GM23338 (cell line): ENCODE measurements around the gene HK2. TPM values are rescaled to one million over a fixed set of nuclear protein-coding genes. Genes with fewer than 3 reads are reported as not detected.

Experiments used
- ATAC-seq: fragments of 200-7000 bp; cut with Tn5 transposase; 3 replicates; pipeline ENCODE4 v1.9.1; 2020
- DNase-seq: peaks from one replicate; pipeline ENCODE4 v3.0.0-alpha.2; 2015; ENCODE audit warnings: low spot score
- H2AFZ ChIP-seq: fragments of 200-600 bp; sonication (generic); 2 replicates; pipeline ENCODE4 v1.8.0; 2016; ENCODE audit warnings: antibody characterized with exemption, mild to moderate bottlenecking, moderate library complexity
- H3F3A ChIP-seq: fragments of 200-600 bp; sonication (generic); replicated peaks from 2 replicates; pipeline ENCODE4 v1.8.0; 2017; ENCODE audit warnings: antibody characterized with exemption, mixed run types, low read depth
- H3K27ac ChIP-seq: fragments of 200-600 bp; sonication (generic); 2 replicates; pipeline ENCODE4 v1.6.1; 2016; ENCODE audit warnings: low read depth
- H3K27me3 ChIP-seq: fragments of 200-600 bp; sonication (generic); 2 replicates; pipeline ENCODE4 v1.8.0; 2016; ENCODE audit warnings: mild to moderate bottlenecking, mixed run types, moderate library complexity; ENCODE audit not compliant: insufficient read depth
- H3K36me3 ChIP-seq: fragments of 200-600 bp; sonication (generic); 2 replicates; pipeline ENCODE4 v1.8.0; 2016; ENCODE audit warnings: mild to moderate bottlenecking; ENCODE audit not compliant: insufficient read depth
- H3K4me1 ChIP-seq: fragments of 200-600 bp; sonication (generic); 2 replicates; pipeline ENCODE4 v1.8.0; 2016; ENCODE audit warnings: mild to moderate bottlenecking, moderate library complexity; ENCODE audit not compliant: insufficient read depth
- H3K4me2 ChIP-seq: fragments of 200-600 bp; sonication (generic); 2 replicates; pipeline ENCODE4 v1.7.1; 2017; ENCODE audit warnings: mixed run types
- H3K4me3 ChIP-seq: fragments of 200-600 bp; sonication (generic); 2 replicates; pipeline ENCODE4 v1.6.1; 2016; ENCODE audit warnings: mixed run types
- H3K79me2 ChIP-seq: fragments of 200-600 bp; sonication (generic); replicated peaks from 2 replicates; pipeline ENCODE4 v1.8.0; 2017; ENCODE audit warnings: mild to moderate bottlenecking; ENCODE audit not compliant: insufficient read depth
- H3K9me2 ChIP-seq: fragments of 200-600 bp; sonication (generic); 2 replicates; pipeline ENCODE4 v1.8.0; 2017; ENCODE audit not compliant: insufficient read depth
- H4K20me1 ChIP-seq: fragments of 200-600 bp; sonication (generic); replicated peaks from 2 replicates; pipeline ENCODE4 v1.8.0; 2017; ENCODE audit warnings: mild to moderate bottlenecking; ENCODE audit not compliant: insufficient read depth
- H3K27ac Mint-ChIP-seq: 2 replicates; pipeline ENCODE4 v1.8.0; 2020; ENCODE audit warnings: inconsistent platforms, mild to moderate bottlenecking, moderate library complexity, mixed read lengths
- H3K27me3 Mint-ChIP-seq: 3 replicates; pipeline ENCODE4 v1.8.0; 2022; ENCODE audit warnings: low read depth, mild to moderate bottlenecking, moderate library complexity, mixed read lengths, inconsistent platforms; ENCODE audit not compliant: insufficient read depth, poor library complexity
- H3K36me3 Mint-ChIP-seq: 3 replicates; pipeline ENCODE4 v1.8.0; 2021; ENCODE audit warnings: low read depth, mild to moderate bottlenecking, inconsistent platforms, moderate library complexity, mixed read lengths
- H3K4me1 Mint-ChIP-seq: 3 replicates; pipeline ENCODE4 v1.8.0; 2020; ENCODE audit warnings: mild to moderate bottlenecking, inconsistent platforms, mixed read lengths
- H3K4me3 Mint-ChIP-seq: 3 replicates; pipeline ENCODE4 v1.8.0; 2021; ENCODE audit warnings: moderate library complexity, mild to moderate bottlenecking, inconsistent platforms, mixed read lengths
- H3K9me3 Mint-ChIP-seq: 3 replicates; pipeline ENCODE4 v1.8.0; 2020; ENCODE audit warnings: moderate library complexity, mild to moderate bottlenecking, inconsistent platforms, mixed read lengths
- CREB1 ChIP-seq: fragments of 250-450 bp; sonication (Bioruptor Pico); IDR thresholded peaks from 2 replicates; pipeline ENCODE4 v1.5.0; 2020; ENCODE audit warnings: low read depth, mild to moderate bottlenecking, moderate library complexity
- CTCF ChIP-seq, 2 experiments: fragments of 200-600 bp in 1 of 2; sonication (generic) in 1 of 2; conservative IDR thresholded peaks; 2 replicates each; pipeline versions ENCODE4 v1.5.1 to v1.6.1; 2016 to 2017; ENCODE audit warnings: antibody characterized with exemption in 2 of 2, low read depth in 2 of 2, mild to moderate bottlenecking in 2 of 2, moderate library complexity in 1 of 2
- ETS1 ChIP-seq: IDR thresholded peaks from 2 replicates; pipeline ENCODE4 v1.6.1; 2016; ENCODE audit warnings: antibody characterized with exemption
- EZH2 ChIP-seq: fragments of 200-600 bp; sonication (generic); IDR thresholded peaks from one replicate; pipeline ENCODE4 v1.8.0; 2017; ENCODE audit warnings: antibody characterized with exemption, mild to moderate bottlenecking, low read depth; ENCODE audit not compliant: unreplicated experiment
- EZH2phosphoT487 ChIP-seq: fragments of 200-600 bp; sonication (generic); IDR thresholded peaks from one replicate; pipeline ENCODE4 v1.8.1; 2018; ENCODE audit warnings: antibody characterized with exemption; ENCODE audit not compliant: unreplicated experiment
- JUNB ChIP-seq: IDR thresholded peaks from one replicate; pipeline ENCODE4 v1.6.1; 2016; ENCODE audit warnings: antibody characterized with exemption; ENCODE audit not compliant: unreplicated experiment
- NANOG ChIP-seq: IDR thresholded peaks from 2 replicates; pipeline ENCODE4 v1.6.1; 2016; ENCODE audit warnings: antibody characterized with exemption, borderline replicate concordance
- POLR2AphosphoS5 ChIP-seq: IDR thresholded peaks from 2 replicates; pipeline ENCODE4 v1.6.1; 2016; ENCODE audit warnings: antibody characterized with exemption, low read depth
- STAT1 ChIP-seq: IDR thresholded peaks from one replicate; pipeline ENCODE4 v1.6.1; 2016; ENCODE audit warnings: antibody characterized with exemption; ENCODE audit not compliant: unreplicated experiment
- ZNF114 ChIP-seq: fragments of 250-450 bp; sonication (Bioruptor Pico); IDR thresholded peaks from 2 replicates; pipeline ENCODE4 v1.5.0; 2020; ENCODE audit warnings: mild to moderate bottlenecking, moderate library complexity
- ZNF331 ChIP-seq: fragments of 250-450 bp; sonication (Bioruptor Pico); IDR thresholded peaks from 2 replicates; pipeline ENCODE4 v1.5.0; 2020; ENCODE audit warnings: low read depth, mild to moderate bottlenecking, moderate library complexity
- ZNF462 ChIP-seq: fragments of 250-450 bp; sonication (Bioruptor Pico); IDR thresholded peaks from 2 replicates; pipeline ENCODE4 v1.5.0; 2020; ENCODE audit warnings: mild to moderate bottlenecking, moderate library complexity
- polyA plus RNA-seq: library from polyadenylated mRNA; unstranded; fragments of >200 nt; fragmentation: Nextera tagmentation; extraction: Ambion mirVana; gene quantifications from 2 replicates; pipeline ENCODE4 v1.2.1, GENCODE V29; 2016
- total RNA-seq: library from RNA; depleted of rRNA; stranded (reverse); fragments of >200 nt; shearing (Covaris generic); gene quantifications from 2 replicates; pipeline ENCODE4 v1.2.3, GENCODE V29; 2014
- TF ChIP-seq, protein P1 (sequence below): IDR thresholded peaks from one replicate; pipeline ENCODE4 v1.6.1; 2018; ENCODE audit warnings: antibody characterized with exemption; ENCODE audit not compliant: unreplicated experiment

The HK2 gene
- total and polyA plus RNA-seq, 2 experiments from 2014 or later, result 23.2 to 54.7 TPM

GRCh38 chr2:74857725-74858124 lies 23.8 kb downstream of the HK2 start:
- peaks cover 78% of the 10 kb centered on the region for H3K79me2 ChIP-seq
- peaks cover 4% of the 10 kb centered on the region; the same call in 1 of the 2 replicates for H3K36me3 ChIP-seq
- no peak overlapping the region for H3K4me3 ChIP-seq
- H2AFZ ChIP-seq, result no peak overlapping the region
- H3K9me3 Mint-ChIP-seq, result no peaks in the 10 kb centered on the region
- H3F3A ChIP-seq, result no peaks in the 10 kb centered on the region
- peaks cover 24% of the 10 kb centered on the region for H4K20me1 ChIP-seq
- H3K9me2 ChIP-seq, result no peaks in the 10 kb centered on the region
- H3K27ac Mint-ChIP-seq, result no peak overlapping the region; the same call in 1 of the 2 replicates
- ATAC-seq, result no peak
- H3K27me3 ChIP-seq, result no peaks in the 10 kb centered on the region
- TF ChIP-seq ZNF462 (CRISPR knock-in tag) (no peak), CTCF (conservative IDR thresholded peaks at IDR 0.05; ENCODE audit: low read depth in 2 of 2) (no peak), ETS1 (no peak), ZNF331 (CRISPR knock-in tag) (no peak), EZH2phosphoT487 (no peak), POLR2AphosphoS5 (no peak), STAT1 (no peak), JUNB (no peak), EZH2 (no peak), CREB1 (no peak), NANOG (no peak), ZNF114 (no peak)
- TF ChIP-seq, protein P1, sequence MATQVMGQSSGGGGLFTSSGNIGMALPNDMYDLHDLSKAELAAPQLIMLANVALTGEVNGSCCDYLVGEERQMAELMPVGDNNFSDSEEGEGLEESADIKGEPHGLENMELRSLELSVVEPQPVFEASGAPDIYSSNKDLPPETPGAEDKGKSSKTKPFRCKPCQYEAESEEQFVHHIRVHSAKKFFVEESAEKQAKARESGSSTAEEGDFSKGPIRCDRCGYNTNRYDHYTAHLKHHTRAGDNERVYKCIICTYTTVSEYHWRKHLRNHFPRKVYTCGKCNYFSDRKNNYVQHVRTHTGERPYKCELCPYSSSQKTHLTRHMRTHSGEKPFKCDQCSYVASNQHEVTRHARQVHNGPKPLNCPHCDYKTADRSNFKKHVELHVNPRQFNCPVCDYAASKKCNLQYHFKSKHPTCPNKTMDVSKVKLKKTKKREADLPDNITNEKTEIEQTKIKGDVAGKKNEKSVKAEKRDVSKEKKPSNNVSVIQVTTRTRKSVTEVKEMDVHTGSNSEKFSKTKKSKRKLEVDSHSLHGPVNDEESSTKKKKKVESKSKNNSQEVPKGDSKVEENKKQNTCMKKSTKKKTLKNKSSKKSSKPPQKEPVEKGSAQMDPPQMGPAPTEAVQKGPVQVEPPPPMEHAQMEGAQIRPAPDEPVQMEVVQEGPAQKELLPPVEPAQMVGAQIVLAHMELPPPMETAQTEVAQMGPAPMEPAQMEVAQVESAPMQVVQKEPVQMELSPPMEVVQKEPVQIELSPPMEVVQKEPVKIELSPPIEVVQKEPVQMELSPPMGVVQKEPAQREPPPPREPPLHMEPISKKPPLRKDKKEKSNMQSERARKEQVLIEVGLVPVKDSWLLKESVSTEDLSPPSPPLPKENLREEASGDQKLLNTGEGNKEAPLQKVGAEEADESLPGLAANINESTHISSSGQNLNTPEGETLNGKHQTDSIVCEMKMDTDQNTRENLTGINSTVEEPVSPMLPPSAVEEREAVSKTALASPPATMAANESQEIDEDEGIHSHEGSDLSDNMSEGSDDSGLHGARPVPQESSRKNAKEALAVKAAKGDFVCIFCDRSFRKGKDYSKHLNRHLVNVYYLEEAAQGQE, result no peak
- no peak overlapping the region for H3K27ac ChIP-seq
- H3K4me3 Mint-ChIP-seq, result no peak overlapping the region
- peaks cover 49% of the 10 kb centered on the region for H3K36me3 Mint-ChIP-seq
- peaks cover 6% of the 10 kb centered on the region for H3K27me3 Mint-ChIP-seq
- DNase-seq, result no peak
- H3K4me1 Mint-ChIP-seq, result peaks cover 31% of the 10 kb centered on the region
- H3K4me1 ChIP-seq, result 0 out of 2 replicates have a peak, but pooled peaks cover 7% of the 10 kb centered on the region
- H3K4me2 ChIP-seq, result no peak overlapping the region
